ENCODE data around the gene ZBTB16. TPM values are rescaled to one million over a fixed set of nuclear protein-coding genes. Genes with fewer than 3 reads are reported as not detected.

The ZBTB16 gene
- total and polyA plus RNA-seq, 2 experiments from 2014 or later = 8.7 to 10.5 TPM

- Histone ChIP-seq H3K36me3 (no peaks in the 10 kb centered on the region), H3K27ac (no peak overlapping the region), H3K4me3 (no peak overlapping the region), H3K4me1 (ENCODE audit: low read depth) (peaks cover 27% of the 10 kb centered on the region), H3K27me3 (no peaks in the 10 kb centered on the region), H3K9me3 (ENCODE audit: low read depth) (no peaks in the 10 kb centered on the region)
- TF ChIP-seq CTCF (IDR thresholded peaks at IDR 0.05; ENCODE audit: low read depth, low read length) = no peak
- no peak for DNase-seq (ENCODE audit: low read depth in 1 of 2, low spot score in 1 of 2)
Measured at GRCh38 chr11:114159320-114159719, 99.8 kb downstream of the ZBTB16 start.

- TF ChIP-seq CTCF (IDR thresholded peaks at IDR 0.05; ENCODE audit: low read depth, low read length) = peak; percentile 21
- peak; percentile 81 to 99 for DNase-seq (ENCODE audit: low read depth in 1 of 2, low spot score in 1 of 2)
- Histone ChIP-seq H3K9me3 (ENCODE audit: low read depth) (no peaks in the 10 kb centered on the region), H3K27me3 (no peaks in the 10 kb centered on the region), H3K4me3 (no peak overlapping the region), H3K36me3 (no peaks in the 10 kb centered on the region), H3K27ac (no peak overlapping the region), H3K4me1 (ENCODE audit: low read depth) (peaks cover 27% of the 10 kb centered on the region)
Measured at GRCh38 chr11:114159802-114160632, 100.5 kb downstream of the ZBTB16 start.

- DNase-seq (ENCODE audit: low read depth in 1 of 2, low spot score in 1 of 2) = no peak
- Histone ChIP-seq H3K27ac (no peak overlapping the region), H3K9me3 (ENCODE audit: low read depth) (no peaks in the 10 kb centered on the region), H3K4me3 (no peak overlapping the region), H3K4me1 (ENCODE audit: low read depth) (peaks cover 27% of the 10 kb centered on the region), H3K27me3 (no peaks in the 10 kb centered on the region), H3K36me3 (no peaks in the 10 kb centered on the region)
- TF ChIP-seq CTCF (IDR thresholded peaks at IDR 0.05; ENCODE audit: low read depth, low read length) = no peak
Measured at GRCh38 chr11:114160894-114161293, 101.4 kb downstream of the ZBTB16 start.

- H3K27ac ChIP-seq = no peak overlapping the region
- H3K9me3 ChIP-seq (ENCODE audit: low read depth) = no peaks in the 10 kb centered on the region
- H3K4me3 ChIP-seq = no peak overlapping the region
- H3K4me1 ChIP-seq (ENCODE audit: low read depth) = peaks cover 29% of the 10 kb centered on the region
- no peaks in the 10 kb centered on the region for H3K27me3 ChIP-seq
- H3K36me3 ChIP-seq = no peaks in the 10 kb centered on the region
- no peak for DNase-seq (ENCODE audit: low read depth in 1 of 2, low spot score in 1 of 2)
- no peak for TF ChIP-seq CTCF (IDR thresholded peaks at IDR 0.05; ENCODE audit: low read depth, low read length)
Measured at GRCh38 chr11:114161486-114162250, 102.2 kb downstream of the ZBTB16 start.

GRCh38 chr11:114162719-114163123 is 103.2 kb downstream of the ZBTB16 start:
- no peak overlapping the region for H3K4me3 ChIP-seq
- H3K9me3 ChIP-seq (ENCODE audit: low read depth) = no peaks in the 10 kb centered on the region
- no peak overlapping the region for H3K27ac ChIP-seq
- no peaks in the 10 kb centered on the region for H3K27me3 ChIP-seq
- no peak for TF ChIP-seq CTCF (IDR thresholded peaks at IDR 0.05; ENCODE audit: low read depth, low read length)
- no peaks in the 10 kb centered on the region for H3K36me3 ChIP-seq
- peaks cover 40% of the 10 kb centered on the region for H3K4me1 ChIP-seq (ENCODE audit: low read depth)
- peak; percentile 74 to 100 for DNase-seq (ENCODE audit: low read depth in 1 of 2, low spot score in 1 of 2)

All from cardiac muscle cell (in vitro differentiated cells and primary cell).